Testis (tissue), 2 donors: Measurements from ENCODE around the gene SUGP2.

ENCODE experiments used
- CTCF ChIP-seq, 3 experiments: fragments of 450-650 bp in 2 of 3; fragments of 200-600 bp in 1 of 3; sonication (generic) in 1 of 3; IDR thresholded peaks; one replicate each; pipeline ENCODE4 v1.5.1; 2016 to 2019; ENCODE audit warnings: antibody characterized with exemption in 3 of 3, mild to moderate bottlenecking in 2 of 3, moderate library complexity in 1 of 3
- POLR2A ChIP-seq: fragments of 450-650 bp; IDR thresholded peaks from one replicate; pipeline ENCODE4 v1.6.1; 2017; ENCODE audit warnings: antibody characterized with exemption, mild to moderate bottlenecking, moderate library complexity

- TF ChIP-seq CTCF (IDR thresholded peaks at IDR 0.05) (no peak), POLR2A (no peak)
These were observed 10.2 kb upstream of the SUGP2 start for GRCh38 chr19:19043481-19043880.
